SW 1271 (cell line): Measurements from ENCODE around the gene CX3CR1.

Source experiments
- DNase-seq, 2 experiments: peaks; one replicate each; lab custom pipeline; 2025; lab: John Stamatoyannopoulos, UW

The CX3CR1 gene

DNA sequence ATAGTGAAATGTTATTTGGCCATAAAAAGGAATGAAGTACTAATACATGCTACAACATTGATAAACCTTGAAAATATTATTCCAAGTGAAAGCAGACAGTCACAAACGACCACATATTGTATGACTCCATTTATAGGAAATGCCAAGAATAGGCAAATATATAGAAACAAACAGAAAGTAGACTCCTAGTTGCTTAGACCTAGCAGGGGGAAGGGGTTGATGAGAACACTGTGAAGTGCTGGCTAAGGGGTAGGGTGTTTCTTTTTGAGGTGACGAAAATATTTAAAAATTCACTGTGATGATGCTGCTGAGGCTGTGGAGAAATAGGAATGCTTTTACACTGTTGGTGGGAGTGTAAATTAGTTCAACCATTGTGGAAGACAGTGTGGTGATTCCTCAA lies 56.9 kb downstream of the CX3CR1 start:
- no peak for DNase-seq

DNA sequence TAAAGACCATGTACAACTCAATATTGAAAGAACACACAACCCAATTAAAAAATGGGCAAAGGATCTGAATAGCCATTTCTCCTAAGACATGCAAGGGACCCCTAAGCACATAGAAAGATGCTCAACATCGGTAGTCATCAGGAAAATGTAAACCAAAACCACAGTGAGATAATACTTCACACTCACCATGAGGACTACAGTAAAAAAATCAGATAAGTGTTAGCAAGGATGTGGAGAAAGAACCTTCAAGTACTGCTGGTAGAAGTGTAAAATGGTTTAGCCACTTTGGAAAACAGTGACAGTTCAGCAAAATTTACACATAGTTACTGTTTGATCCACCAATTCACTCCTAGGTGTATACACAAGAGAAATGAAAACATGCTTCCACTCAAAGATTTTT lies 57.4 kb downstream of the CX3CR1 start:
- DNase-seq = no peak

DNA sequence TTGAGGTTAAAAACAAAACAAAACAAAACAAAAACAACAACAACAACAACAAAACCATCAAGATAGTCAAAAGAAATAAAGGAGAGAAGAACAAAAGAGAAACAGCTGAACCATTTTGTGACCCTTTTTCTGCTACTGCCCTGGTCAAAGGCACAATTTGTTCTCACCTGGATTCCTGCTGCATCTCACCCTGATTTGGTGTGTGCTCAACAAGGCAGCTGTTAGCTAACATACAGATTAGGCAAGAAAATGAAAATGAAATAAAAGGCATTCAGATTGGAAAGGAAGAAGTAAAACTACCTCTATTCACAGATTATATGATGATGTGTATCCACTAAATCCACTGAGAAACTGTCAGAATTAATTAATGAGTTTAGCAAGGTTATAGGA lies 58.7 kb downstream of the CX3CR1 start:
- no peak for DNase-seq

DNA sequence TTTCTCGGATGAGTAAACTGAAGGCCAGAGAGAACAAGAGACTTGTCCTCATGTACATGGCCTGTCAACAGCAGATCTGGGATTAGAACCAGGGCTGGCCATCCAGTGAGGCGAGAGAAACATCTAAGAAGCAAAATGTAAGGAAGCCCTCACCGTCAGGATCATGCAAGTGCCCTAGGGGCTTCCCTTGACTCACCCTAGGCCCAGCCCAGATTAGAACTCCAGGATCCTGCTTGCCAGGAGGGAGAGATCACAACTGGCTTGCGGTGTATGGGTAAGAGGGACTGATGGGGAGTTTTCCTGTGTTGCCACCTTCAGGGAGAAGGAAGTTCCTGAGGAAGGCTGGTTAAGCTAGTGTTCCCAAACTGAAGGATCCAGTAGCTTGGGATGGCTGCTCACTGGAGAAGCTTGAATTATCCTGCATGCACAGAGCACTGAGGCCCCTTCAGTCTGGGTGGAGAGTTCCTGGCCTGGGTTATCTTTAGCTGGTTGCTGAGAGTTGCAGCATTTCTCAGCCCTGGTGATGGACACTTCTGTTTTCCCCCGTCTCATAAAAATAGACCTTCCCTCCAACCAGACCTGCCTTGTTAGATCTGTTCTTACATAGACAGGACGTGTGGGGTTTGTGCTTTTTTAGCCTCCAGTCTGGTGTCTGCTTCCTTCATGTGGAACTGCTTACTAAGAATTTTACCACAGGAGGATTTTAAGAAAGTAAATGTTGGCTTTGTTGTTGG lies 59.3 kb downstream of the CX3CR1 start:
- DNase-seq = no peak

GRCh38 chr3:39219702-39220101 lies 60.1 kb downstream of the CX3CR1 start:
- no peak for DNase-seq

- no peak for DNase-seq
These were observed 63.6 kb downstream of the CX3CR1 start for GRCh38 chr3:39216176-39216790.

DNA sequence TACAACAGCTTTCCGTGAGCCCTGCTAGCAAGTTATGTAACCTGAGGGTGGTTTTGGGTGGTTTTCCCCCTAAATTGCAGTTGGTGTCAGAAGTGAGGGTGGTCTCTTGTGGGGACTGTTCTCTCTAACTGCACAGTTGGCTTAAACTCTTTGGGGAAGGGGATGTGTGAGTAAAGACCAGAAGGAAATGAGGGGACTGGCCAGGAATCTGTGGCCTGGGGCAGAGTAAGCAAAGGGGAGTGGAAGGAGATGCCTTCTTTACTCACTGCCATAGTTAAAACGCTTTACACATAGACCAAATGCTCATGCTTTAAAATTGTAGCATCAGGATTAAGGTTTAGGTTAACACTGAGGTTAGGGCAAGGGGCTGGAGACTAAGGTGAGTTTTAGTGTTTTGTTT lies 66.2 kb downstream of the CX3CR1 start:
- no peak for DNase-seq
